HCT116 (cell line): Measurements from ENCODE around the gene GPC5. TPM values are rescaled to one million over a fixed set of nuclear protein-coding genes. Genes with fewer than 3 reads are reported as not detected.

Experiments used
- ATAC-seq: fragments of 200-7000 bp; cut with Tn5 transposase; 2 replicates; pipeline ENCODE4 v1.9.1; 2020; ENCODE audit warnings: mild to moderate bottlenecking, moderate library complexity
- BruUV-seq: library from RNA; stranded (reverse); fragments of 400-500 nt; replicated peaks from 2 replicates; lab custom pipeline; 2021; lab: Mats Ljungman, UMichigan
- CTCF ChIA-PET: fragments of 300-600 bp; sonication (Branson Sonifier 250); formaldehyde crosslinking; loops from one replicate; lab custom pipeline; 2021; ENCODE audit warnings: antibody characterized with exemption; lab: Charles Lee
- POLR2A ChIA-PET: fragments of 300-600, 350-600 bp; sonication (Branson Sonifier 250); formaldehyde crosslinking; loops from one replicate; lab custom pipeline; 2021; ENCODE audit warnings: antibody characterized with exemption; lab: Charles Lee
- RAD21 ChIA-PET, 2 experiments: fragments of 300-600 bp; sonication (Branson Sonifier 250); formaldehyde crosslinking; loops; one replicate each; lab custom pipeline; 2023; ENCODE audit warnings: low total read pairs in 2 of 2; ENCODE audit not compliant: uncharacterized antibody in 2 of 2, unreplicated experiment in 2 of 2, low non-redundant PET in 1 of 2; lab: Charles Lee
- DNase-seq: peaks from one replicate; pipeline ENCODE4 v3.0.0-alpha.2; 2010; ENCODE audit warnings: low read depth, low spot score
- H2AFZ ChIP-seq: fragments of 200-600 bp; shearing (Covaris generic), sonication (generic); 2 replicates; pipeline ENCODE4 v1.6.1; 2017; ENCODE audit warnings: low read depth, mixed run types, mixed read lengths, antibody characterized with exemption, low read length; ENCODE audit not compliant: poor library complexity, severe bottlenecking
- H3K27ac ChIP-seq: 2 replicates; pipeline ENCODE4 v1.5.1; 2012; ENCODE audit warnings: low read depth, low read length
- H3K27me3 ChIP-seq: fragments of 200-600 bp; sonication (generic); 2 replicates; pipeline ENCODE4 v1.6.1; 2016; ENCODE audit warnings: mixed run types, low read length, mixed read lengths; ENCODE audit not compliant: insufficient read depth
- H3K36me3 ChIP-seq, 2 experiments: fragments of 200-500 bp in 1 of 2; fragments of 200-600 bp in 1 of 2; sonication (Bioruptor generic) in 1 of 2; sonication (generic) in 1 of 2; 2 replicates each; pipeline versions ENCODE4 v1.5.1 to v1.6.1; 2014 to 2016; ENCODE audit warnings: low read length in 2 of 2, inconsistent platforms in 1 of 2, mixed read lengths in 1 of 2, mixed run types in 1 of 2; ENCODE audit not compliant: insufficient read depth in 2 of 2, control insufficient read depth in 1 of 2
- H3K4me1 ChIP-seq, 2 experiments: fragments of 200-600 bp in 1 of 2; sonication (generic) in 1 of 2; 2 replicates each; pipeline versions ENCODE4 v1.5.1 to v1.6.1; 2012 to 2017; ENCODE audit warnings: low read length in 2 of 2, inconsistent platforms in 1 of 2, mild to moderate bottlenecking in 1 of 2, mixed read lengths in 1 of 2, mixed run types in 1 of 2, moderate library complexity in 1 of 2; ENCODE audit not compliant: insufficient read depth in 2 of 2, control insufficient read depth in 1 of 2
- H3K4me2 ChIP-seq: fragments of 200-600 bp; sonication (generic); 2 replicates; pipeline ENCODE4 v1.6.1; 2017; ENCODE audit warnings: mixed run types, low read length, mixed read lengths
- H3K4me3 ChIP-seq, 2 experiments: fragments of 200-600 bp in 1 of 2; sonication (generic) in 1 of 2; replicated peaks in 1 of 2; 2 replicates each; pipeline ENCODE4 v1.5.1; 2011 to 2016; ENCODE audit warnings: low read length in 2 of 2, control low read depth in 1 of 2, low read depth in 1 of 2, mild to moderate bottlenecking in 1 of 2, mixed read lengths in 1 of 2, mixed run types in 1 of 2
- H3K79me2 ChIP-seq: fragments of 200-600 bp; sonication (generic); 2 replicates; pipeline ENCODE4 v1.6.1; 2017; ENCODE audit warnings: mild to moderate bottlenecking, mixed run types, low read length, moderate library complexity, mixed read lengths; ENCODE audit not compliant: insufficient read depth
- H3K9ac ChIP-seq: fragments of 200-600 bp; sonication (generic); 2 replicates; pipeline ENCODE4 v1.6.1; 2016; ENCODE audit warnings: low read length, mixed read lengths
- H3K9me2 ChIP-seq: fragments of 200-600 bp; sonication (generic), shearing (Covaris generic); 2 replicates; pipeline ENCODE4 v1.6.1; 2017; ENCODE audit warnings: mixed run types, mild to moderate bottlenecking, moderate library complexity; ENCODE audit not compliant: insufficient read depth
- H3K9me3 ChIP-seq, 2 experiments: fragments of 200-500 bp in 1 of 2; fragments of 200-600 bp in 1 of 2; sonication (Bioruptor generic) in 1 of 2; sonication (generic) in 1 of 2; 2 replicates each; pipeline ENCODE4 v1.6.1; 2014 to 2017; ENCODE audit warnings: low read length in 2 of 2, mixed read lengths in 2 of 2, inconsistent platforms in 1 of 2, low read depth in 1 of 2, mild to moderate bottlenecking in 1 of 2, mixed run types in 1 of 2, moderate library complexity in 1 of 2; ENCODE audit not compliant: control insufficient read depth in 1 of 2, insufficient read depth in 1 of 2
- H4K20me1 ChIP-seq: fragments of 200-600 bp; sonication (generic), shearing (Covaris generic); 2 replicates; pipeline ENCODE4 v1.6.1; 2017; ENCODE audit warnings: mixed run types, mild to moderate bottlenecking, moderate library complexity; ENCODE audit not compliant: insufficient read depth
- CBX3 ChIP-seq: IDR thresholded peaks from 2 replicates; pipeline ENCODE4 v1.6.1; 2012; ENCODE audit warnings: low read depth
- CEBPB ChIP-seq: IDR thresholded peaks from 2 replicates; pipeline ENCODE4 v1.6.1; 2012; ENCODE audit warnings: low read depth
- ELF1 ChIP-seq: IDR thresholded peaks from 2 replicates; pipeline ENCODE4 v1.6.1; 2012; ENCODE audit warnings: low read depth, borderline replicate concordance
- EZH2 ChIP-seq: fragments of 200-600 bp; sonication (generic); IDR thresholded peaks from 2 replicates; pipeline ENCODE4 v1.6.1; 2017; ENCODE audit warnings: antibody characterized with exemption, mixed run types
- EZH2phosphoT487 ChIP-seq: fragments of 200-600 bp; IDR thresholded peaks from 2 replicates; pipeline ENCODE4 v1.6.1; 2018; ENCODE audit warnings: antibody characterized with exemption, borderline replicate concordance
- JUND ChIP-seq: IDR thresholded peaks from 2 replicates; pipeline ENCODE4 v1.6.1; 2012
- POLR2A ChIP-seq: IDR thresholded peaks from 2 replicates; pipeline ENCODE4 v1.7.0; 2011; ENCODE audit warnings: borderline replicate concordance; ENCODE audit not compliant: insufficient read depth, insufficient read length; ENCODE audit errors: extremely low read depth
- SP1 ChIP-seq: IDR thresholded peaks from 2 replicates; pipeline ENCODE4 v1.6.1; 2012; ENCODE audit warnings: low read depth
- TCF7L2 ChIP-seq: IDR thresholded peaks from 2 replicates; pipeline ENCODE4 v1.7.0; 2011; ENCODE audit warnings: borderline replicate concordance, inconsistent platforms; ENCODE audit not compliant: insufficient read depth, insufficient read length; ENCODE audit errors: extremely low read depth
- ZFX ChIP-seq: fragments of 450-650 bp; IDR thresholded peaks from 2 replicates; pipeline ENCODE4 v1.6.1; 2017
- ZNF274 ChIP-seq: fragments of 200-500 bp; sonication (Bioruptor generic); IDR thresholded peaks from 2 replicates; pipeline ENCODE4 v1.6.1; 2014; ENCODE audit warnings: mild to moderate bottlenecking, low read depth, low read length, inconsistent platforms
- intact Hi-C: fragments of 100-400 bp; cut with micrococcal nuclease; formaldehyde crosslinking; loops from 2 replicates; pipeline ENCODE4 v1.10.0; 2022
- total RNA-seq: library from RNA; stranded (reverse); gene quantifications from one replicate; pipeline ENCODE4 v1.2.1, GENCODE V29; 2021; ENCODE audit not compliant: unreplicated experiment
- TF ChIP-seq, protein P1 (sequence below): IDR thresholded peaks from 2 replicates; pipeline ENCODE4 v1.6.1; 2012
- TF ChIP-seq, protein P2 (sequence below), 3 experiments: fragments of 200-600 bp in 1 of 3; sonication (generic) in 1 of 3; IDR thresholded peaks in 2 of 3; conservative IDR thresholded peaks in 1 of 3; 2 replicates each; pipeline ENCODE4 v1.5.1; 2012 to 2017; ENCODE audit warnings: low read depth in 2 of 3, low read length in 2 of 3, antibody characterized with exemption in 1 of 3, borderline replicate concordance in 1 of 3, control low read depth in 1 of 3, mild to moderate bottlenecking in 1 of 3, mixed read lengths in 1 of 3, mixed run types in 1 of 3, moderate library complexity in 1 of 3; ENCODE audit not compliant: insufficient read depth in 1 of 3
- TF ChIP-seq, protein P3 (sequence below): IDR thresholded peaks from 2 replicates; pipeline ENCODE4 v1.6.1; 2012; ENCODE audit warnings: low read depth

The GPC5 gene
- total RNA-seq, 1 experiment from 2014 or later = not detected

DNA sequence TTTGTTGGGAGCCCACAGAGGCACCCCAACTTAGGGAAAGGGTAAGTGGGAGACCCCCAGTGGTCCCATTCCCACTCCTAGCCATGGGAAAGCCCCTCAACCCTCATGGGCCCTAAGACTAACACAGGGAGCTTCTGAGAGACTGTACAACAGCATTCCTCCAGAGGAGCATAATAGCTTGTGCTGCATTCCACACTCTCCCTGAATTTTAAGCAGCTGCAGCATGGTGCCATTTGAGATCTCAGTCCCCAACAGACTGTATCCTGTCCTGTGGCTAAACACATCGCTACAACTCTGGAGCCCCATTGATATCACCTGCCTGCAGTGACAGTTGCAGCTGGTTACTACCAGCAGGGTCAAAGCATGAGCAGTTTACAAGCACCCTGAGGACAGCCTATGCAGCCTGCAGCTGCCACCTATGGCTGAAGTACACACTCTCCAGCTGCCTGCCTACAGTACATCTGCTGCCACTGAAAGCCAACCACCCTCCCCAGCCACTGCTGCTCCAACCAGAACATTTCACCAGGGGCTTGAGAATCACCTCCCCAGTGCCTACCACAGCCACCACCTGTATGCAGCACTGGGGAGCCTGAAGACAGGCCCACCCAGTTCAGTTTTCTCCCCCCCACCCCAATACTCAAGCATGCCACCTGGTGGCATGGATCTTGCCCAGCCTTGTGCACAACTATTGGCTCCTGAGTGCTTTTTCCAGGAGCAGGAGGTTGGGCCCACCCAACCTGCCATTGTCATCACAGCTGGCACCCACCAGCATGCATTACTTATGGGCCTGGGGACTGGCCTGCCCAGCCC, 557.3 kb downstream of the GPC5 start:
- ATAC-seq (no peak), DNase-seq (no peak)
- no peaks in the 10 kb centered on the region for H3K4me1 ChIP-seq
- H3K27me3 ChIP-seq = no peaks in the 10 kb centered on the region
- CTCF ChIA-PET = no interaction called here
- peaks cover 9 to 28% of the 10 kb centered on the region in 2 experiments; a peak in 2 of 4 replicates for H3K9me3 ChIP-seq
- no peaks in the 10 kb centered on the region for H4K20me1 ChIP-seq
- no peak overlapping the region for H3K4me3 ChIP-seq
- RAD21 ChIA-PET = no interaction called here
- no peak overlapping the region for H3K27ac ChIP-seq
- H3K9me2 ChIP-seq = no peaks in the 10 kb centered on the region
- no TSS peak for BruUV-seq
- intact Hi-C loops = no loop called here
- H3K36me3 ChIP-seq = no peaks in the 10 kb centered on the region
- H3K79me2 ChIP-seq = no peaks in the 10 kb centered on the region
- H3K4me2 ChIP-seq = no peak overlapping the region
- POLR2A ChIA-PET = no interaction called here
- no peak overlapping the region for H3K9ac ChIP-seq
- no peak overlapping the region for H2AFZ ChIP-seq
- TF ChIP-seq TCF7L2 = no peak
- TF ChIP-seq SP1 = no peak
- TF ChIP-seq JUND = no peak
- TF ChIP-seq EZH2 = no peak
- no peak for TF ChIP-seq EZH2phosphoT487
- TF ChIP-seq CBX3 = no peak
- TF ChIP-seq, protein P1, sequence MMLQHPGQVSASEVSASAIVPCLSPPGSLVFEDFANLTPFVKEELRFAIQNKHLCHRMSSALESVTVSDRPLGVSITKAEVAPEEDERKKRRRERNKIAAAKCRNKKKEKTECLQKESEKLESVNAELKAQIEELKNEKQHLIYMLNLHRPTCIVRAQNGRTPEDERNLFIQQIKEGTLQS = no peak
- TF ChIP-seq, protein P2, sequence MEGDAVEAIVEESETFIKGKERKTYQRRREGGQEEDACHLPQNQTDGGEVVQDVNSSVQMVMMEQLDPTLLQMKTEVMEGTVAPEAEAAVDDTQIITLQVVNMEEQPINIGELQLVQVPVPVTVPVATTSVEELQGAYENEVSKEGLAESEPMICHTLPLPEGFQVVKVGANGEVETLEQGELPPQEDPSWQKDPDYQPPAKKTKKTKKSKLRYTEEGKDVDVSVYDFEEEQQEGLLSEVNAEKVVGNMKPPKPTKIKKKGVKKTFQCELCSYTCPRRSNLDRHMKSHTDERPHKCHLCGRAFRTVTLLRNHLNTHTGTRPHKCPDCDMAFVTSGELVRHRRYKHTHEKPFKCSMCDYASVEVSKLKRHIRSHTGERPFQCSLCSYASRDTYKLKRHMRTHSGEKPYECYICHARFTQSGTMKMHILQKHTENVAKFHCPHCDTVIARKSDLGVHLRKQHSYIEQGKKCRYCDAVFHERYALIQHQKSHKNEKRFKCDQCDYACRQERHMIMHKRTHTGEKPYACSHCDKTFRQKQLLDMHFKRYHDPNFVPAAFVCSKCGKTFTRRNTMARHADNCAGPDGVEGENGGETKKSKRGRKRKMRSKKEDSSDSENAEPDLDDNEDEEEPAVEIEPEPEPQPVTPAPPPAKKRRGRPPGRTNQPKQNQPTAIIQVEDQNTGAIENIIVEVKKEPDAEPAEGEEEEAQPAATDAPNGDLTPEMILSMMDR (IDR thresholded peaks at IDR 0.05 in 2 of 3, conservative IDR thresholded peaks at IDR 0.05 in 1 of 3; ENCODE audit: borderline replicate concordance in 1 of 3, insufficient read depth in 1 of 3, low read depth in 2 of 3, low read length in 2 of 3) = no peak
- no peak for TF ChIP-seq ZNF274
- TF ChIP-seq, protein P3, sequence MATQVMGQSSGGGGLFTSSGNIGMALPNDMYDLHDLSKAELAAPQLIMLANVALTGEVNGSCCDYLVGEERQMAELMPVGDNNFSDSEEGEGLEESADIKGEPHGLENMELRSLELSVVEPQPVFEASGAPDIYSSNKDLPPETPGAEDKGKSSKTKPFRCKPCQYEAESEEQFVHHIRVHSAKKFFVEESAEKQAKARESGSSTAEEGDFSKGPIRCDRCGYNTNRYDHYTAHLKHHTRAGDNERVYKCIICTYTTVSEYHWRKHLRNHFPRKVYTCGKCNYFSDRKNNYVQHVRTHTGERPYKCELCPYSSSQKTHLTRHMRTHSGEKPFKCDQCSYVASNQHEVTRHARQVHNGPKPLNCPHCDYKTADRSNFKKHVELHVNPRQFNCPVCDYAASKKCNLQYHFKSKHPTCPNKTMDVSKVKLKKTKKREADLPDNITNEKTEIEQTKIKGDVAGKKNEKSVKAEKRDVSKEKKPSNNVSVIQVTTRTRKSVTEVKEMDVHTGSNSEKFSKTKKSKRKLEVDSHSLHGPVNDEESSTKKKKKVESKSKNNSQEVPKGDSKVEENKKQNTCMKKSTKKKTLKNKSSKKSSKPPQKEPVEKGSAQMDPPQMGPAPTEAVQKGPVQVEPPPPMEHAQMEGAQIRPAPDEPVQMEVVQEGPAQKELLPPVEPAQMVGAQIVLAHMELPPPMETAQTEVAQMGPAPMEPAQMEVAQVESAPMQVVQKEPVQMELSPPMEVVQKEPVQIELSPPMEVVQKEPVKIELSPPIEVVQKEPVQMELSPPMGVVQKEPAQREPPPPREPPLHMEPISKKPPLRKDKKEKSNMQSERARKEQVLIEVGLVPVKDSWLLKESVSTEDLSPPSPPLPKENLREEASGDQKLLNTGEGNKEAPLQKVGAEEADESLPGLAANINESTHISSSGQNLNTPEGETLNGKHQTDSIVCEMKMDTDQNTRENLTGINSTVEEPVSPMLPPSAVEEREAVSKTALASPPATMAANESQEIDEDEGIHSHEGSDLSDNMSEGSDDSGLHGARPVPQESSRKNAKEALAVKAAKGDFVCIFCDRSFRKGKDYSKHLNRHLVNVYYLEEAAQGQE = no peak
- TF ChIP-seq CEBPB = no peak
- TF ChIP-seq POLR2A = no peak
- TF ChIP-seq ZFX = no peak
- no peak for TF ChIP-seq ELF1
